CD4-positive, alpha-beta T cell treated with Interleukin-17A for 4 hours (primary cell): ENCODE results near the gene PCNT.

Experiments
- DNase-seq: peaks from one replicate; pipeline ENCODE4 v3.0.0-alpha.2; 2020; ENCODE audit warnings: mixed read lengths

PCNT gene

GRCh38 chr21:46344219-46344915 is 20.4 kb downstream of the PCNT start:
- no peak for DNase-seq

GRCh38 chr21:46345861-46346260 is 21.9 kb downstream of the PCNT start:
- no peak for DNase-seq

GRCh38 chr21:46346296-46347202 is 22.6 kb downstream of the PCNT start:
- no peak for DNase-seq

- DNase-seq, result no peak
Measured at GRCh38 chr21:46347203-46347550, 23.2 kb downstream of the PCNT start.

DNA sequence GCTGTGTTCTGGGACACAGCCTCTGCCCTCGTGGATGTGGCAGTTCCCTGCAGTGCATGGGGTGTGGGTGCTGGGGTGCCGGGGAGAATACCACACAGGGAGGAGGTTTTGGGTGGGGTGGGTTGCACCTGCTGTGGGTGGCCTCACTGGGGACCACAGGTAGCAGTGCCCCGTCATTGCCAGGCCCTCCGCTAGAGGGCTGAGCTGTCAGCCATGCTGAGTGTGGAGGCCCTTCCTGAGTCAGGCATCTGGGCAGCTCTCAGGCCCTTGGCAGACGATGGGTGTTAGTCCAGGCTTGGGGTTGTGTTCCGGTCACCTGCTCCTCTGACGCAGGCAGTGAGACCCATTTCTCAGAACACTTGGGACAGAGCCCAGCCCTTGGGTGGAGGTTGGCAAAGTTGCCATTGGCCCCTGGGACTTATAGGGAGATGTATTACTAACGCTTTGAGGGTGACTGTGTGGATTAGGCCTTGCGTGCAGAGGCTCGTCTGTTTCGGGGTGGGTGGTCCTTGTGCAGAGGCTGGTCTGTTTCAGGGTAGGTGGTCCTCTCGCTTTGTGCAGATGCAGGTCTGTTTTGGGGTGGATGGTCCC is 23.9 kb downstream of the PCNT start:
- no peak for DNase-seq

- DNase-seq, result no peak
Measured at GRCh38 chr21:46349134-46349760, 25.3 kb downstream of the PCNT start.

GRCh38 chr21:46350571-46350970 is 26.6 kb downstream of the PCNT start:
- no peak for DNase-seq

DNA sequence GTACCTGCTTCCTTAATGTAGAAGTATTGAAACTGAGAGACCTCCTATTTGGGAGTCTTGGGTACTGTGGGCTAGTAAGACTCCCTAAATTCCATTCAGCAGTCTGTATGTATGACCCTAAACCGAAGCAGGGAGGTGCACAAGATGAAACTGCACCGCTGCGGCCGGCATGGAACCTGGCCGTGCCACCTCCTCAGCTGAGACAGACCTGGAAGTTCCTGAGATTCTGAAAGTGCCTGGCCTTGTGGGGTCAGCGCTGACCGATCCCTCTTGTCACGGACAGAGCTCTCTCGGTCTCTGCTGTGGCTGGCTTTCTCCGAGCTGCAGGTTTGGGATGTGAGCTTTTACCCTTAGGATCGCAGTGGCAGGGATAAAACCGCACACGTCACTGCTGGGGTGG is 27.0 kb downstream of the PCNT start:
- no peak for DNase-seq

DNA sequence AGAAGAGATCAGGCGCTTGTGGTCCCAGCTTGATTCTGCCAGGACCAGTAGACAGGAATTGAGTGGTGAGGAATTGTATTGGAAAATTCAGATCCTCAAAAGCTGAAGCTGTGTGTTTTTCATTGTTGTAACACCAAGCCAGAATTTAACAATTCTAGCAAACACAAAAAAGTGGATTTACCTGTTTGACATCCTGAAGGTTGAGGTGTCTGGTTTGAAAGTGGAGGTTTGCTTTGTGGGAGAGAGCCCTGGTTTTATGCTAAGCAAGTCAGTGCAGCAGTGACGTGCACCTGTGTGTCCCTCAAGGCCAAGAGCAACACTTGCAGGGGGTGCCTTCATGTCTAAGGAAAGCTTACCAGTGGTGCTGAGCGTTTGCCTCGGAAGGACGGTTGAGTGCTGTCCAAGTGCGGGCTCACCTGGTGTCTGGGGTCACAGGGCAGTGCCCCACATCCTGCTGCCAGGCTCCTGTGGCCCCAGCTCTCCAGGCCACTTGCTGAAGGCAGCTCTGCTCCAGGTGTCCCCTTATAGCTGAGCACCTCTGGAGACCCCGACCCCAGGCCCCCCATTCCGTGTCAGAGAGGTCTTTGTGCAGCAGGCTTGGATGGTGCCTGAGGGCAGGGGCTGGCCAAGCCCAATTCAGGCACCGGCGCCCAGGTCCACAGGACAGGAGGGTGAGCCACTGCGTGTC is 27.7 kb downstream of the PCNT start:
- no peak for DNase-seq

GRCh38 chr21:46352164-46352515 is 28.2 kb downstream of the PCNT start:
- no peak for DNase-seq

GRCh38 chr21:46352913-46353312 is 29.0 kb downstream of the PCNT start:
- DNase-seq, result no peak

DNA sequence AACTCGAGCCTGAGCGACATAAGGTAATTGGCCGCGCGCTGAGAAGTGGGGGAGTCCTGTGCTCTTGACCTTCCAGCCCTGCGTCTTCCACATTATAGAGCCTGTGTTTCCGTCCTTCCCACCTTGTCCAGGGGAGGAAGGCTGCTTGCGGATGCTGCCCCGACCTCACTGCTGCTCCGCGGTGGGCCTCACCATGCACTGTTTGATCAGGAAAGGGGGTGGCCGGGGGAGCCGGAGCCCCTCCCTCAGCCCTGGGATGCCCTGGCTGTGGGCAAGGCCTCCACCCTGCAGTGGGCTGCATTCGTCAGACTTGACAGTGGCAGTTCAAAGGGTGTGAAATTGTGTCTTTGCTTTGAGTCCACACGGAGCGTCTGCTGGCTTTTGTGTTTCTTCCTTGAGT is 30.1 kb downstream of the PCNT start:
- no peak for DNase-seq

GRCh38 chr21:46354518-46354917 is 30.6 kb downstream of the PCNT start:
- DNase-seq, result no peak

DNA sequence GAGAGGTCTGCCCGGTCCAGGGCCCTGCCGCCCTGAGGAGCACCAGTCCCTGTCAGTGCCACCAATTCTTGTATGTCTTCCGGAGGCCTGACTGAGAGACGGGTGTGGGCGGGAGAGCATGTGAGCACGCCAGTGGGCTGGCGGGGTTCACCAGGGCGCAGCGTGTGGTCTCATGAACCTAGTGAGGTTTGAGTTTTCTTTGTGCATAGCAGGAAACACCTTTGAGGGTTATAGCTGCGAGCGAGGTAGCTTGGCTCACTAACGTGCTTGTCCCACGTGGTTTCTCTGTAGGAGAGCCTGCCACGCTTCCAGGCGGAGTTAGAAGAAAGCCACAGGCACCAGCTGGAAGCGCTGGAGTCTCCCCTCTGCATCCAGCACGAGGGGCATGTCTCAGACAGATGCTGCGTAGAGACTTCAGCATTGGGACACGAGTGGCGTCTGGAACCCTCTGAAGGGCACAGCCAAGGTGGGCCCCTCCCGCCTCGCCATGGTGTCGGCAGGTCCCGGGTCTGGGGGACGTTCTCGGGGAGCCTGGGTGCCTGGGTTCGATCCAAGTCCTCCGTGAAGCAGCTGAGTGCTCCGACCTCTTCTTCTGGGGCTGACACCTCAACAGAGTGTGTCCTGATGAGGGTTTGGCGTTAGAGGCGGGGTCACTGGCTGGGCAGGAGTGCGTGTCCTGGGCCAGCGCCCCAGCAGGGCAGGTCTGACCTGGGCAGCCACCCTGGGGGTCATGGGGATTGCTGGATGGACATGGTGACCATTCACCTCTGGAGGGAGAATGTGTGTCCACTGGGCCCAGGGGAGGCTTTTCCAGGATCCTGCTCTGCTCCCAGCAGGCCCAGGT is 31.4 kb downstream of the PCNT start:
- no peak for DNase-seq

DNA sequence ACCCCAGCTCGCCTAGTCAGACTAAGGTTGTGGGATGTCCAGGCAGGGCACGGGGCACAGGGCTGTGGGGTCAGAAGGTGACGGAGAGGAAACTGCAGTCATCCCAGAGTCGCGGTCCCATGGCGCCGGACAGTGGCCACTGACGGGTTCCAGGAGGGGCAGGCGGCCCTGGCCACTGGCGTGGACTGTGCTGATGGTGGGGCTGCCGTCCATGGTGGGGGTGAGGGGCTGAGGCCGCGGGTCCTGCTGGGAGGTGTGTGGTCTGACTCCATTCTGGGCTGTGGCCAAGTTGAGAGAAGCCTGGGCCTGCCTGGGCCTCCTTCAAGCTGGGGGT is 32.0 kb downstream of the PCNT start:
- no peak for DNase-seq

DNA sequence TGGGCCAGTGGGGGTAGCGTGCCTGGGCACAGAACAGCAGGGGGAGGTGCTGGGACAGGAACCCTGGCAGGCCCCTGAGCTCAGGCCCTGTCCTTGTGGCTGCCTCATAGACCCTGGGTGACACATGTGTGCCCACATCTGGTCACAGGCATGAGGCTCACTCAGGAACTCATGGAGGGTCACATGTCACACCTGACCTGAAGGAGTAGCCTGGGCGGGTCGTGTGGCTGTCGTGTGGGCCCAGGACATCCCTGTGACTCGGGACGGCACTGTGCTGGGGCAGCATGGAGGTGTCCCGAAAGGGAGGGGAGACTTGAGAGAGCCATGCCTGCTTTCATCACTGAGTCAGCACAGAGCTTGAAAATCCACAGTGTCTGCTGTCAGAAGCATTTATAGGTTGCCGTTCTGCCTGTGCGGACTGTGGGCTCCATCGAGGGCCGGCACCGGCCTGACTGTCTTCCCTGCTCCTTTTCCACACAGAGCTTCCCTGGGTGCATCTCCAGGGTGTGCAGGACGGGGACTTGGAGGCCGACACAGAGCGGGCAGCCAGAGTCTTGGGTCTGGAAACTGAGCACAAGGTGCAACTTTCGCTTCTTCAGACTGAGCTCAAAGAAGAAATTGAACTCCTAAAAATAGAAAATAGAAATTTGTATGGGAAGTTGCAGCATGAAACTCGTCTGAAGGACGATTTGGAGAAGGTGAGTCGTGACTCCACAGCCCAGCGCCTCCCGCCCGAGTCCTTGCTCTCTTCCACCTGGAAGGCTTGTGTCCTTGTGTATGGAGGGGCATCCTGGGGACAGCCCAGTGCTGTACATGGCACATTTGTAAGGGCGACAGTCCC is 32.8 kb downstream of the PCNT start:
- no peak for DNase-seq

- no peak for DNase-seq
Measured at GRCh38 chr21:46357335-46357604, 33.3 kb downstream of the PCNT start.

DNA sequence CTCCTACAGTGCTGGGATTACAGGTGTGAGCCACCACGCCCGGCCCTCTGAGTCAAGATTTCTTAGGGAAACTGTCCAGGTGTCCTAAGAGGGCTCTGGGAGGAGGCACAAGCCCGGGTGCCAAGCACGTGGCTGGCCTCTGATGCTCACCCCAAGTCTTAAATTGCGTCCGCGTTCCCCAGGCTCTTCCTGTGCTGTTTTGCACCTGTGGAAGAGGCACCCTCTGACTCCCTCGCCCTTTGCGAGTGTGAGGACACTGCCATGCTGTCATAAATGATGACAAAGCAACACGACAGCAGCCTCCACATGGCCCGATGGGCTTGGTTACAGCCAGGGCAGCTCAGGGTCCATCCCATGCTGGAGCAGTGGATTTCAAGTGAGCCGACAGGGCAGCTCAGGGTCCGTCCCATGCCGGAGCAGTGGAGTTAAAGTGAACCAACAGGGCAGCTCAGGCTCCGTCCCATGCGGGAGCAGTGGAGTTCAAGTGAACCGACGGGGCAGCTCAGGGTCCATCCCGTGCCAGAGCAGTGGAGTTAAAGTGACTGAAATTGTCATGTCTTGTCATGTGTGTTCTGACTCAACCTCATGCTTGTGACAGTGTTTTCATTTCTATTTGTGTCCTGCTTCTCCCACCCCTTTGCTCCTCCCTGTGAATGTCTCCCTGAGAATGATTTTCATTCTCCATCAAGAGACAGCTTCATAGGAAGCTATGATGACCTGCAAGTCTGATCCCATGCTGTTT is 33.9 kb downstream of the PCNT start:
- no peak for DNase-seq

DNA sequence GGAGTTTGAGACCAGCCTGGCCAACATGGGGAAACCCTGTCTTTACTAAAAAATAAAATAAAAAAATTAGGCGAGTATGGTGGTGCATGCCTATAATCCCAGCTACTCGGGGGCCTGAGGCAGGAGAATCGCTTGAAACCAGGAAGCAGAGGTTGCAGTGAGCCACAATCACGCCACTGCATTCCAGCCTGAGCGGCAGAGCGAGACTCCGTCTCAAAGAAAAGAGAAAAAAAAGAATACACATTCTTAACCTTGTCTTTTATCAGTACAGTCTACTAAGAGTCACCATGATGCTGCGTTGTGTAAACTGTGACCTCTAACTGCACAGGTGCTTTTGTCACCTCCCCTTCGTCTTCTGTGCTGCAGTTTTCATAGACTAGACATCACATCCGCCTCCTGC is 37.2 kb downstream of the PCNT start:
- no peak for DNase-seq

DNA sequence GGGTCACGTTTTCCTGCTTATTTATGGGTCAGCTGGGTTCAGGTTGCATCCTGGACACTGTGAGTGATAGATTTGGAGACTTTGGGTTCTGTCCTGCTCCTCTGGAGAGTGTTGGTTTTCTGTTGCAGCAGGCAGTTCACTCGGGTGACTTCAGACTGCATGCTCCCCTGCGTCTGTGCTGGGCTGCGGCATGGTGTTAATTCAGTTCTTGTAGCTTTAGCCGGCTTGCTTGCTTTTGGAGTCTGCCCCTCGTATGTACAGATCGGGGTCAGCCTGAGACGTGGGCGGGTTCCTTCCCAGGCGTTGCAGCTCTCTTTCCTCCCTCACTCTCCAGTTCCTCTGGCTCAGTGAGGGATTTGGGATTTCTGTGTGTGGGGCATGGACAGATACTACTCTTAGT is 38.0 kb downstream of the PCNT start:
- DNase-seq, result no peak

- DNase-seq, result no peak
Measured at GRCh38 chr21:46362946-46363345, 39.0 kb downstream of the PCNT start.
